GM18511 (cell line): ENCODE measurements around the gene ACOXL.
"Not testable (repeated sequence)": the region's sequence is repeated elsewhere in the genome, so short reads cannot be mapped to it uniquely, and the experiment has no call there.

Experiments used
- ATAC-seq: cut with Tn5 transposase; IDR thresholded peaks from one replicate; pipeline ENCODE4 v1.9.1; 2021; ENCODE audit warnings: mild to moderate bottlenecking, moderate library complexity; ENCODE audit not compliant: unreplicated experiment

Gene ACOXL

DNA sequence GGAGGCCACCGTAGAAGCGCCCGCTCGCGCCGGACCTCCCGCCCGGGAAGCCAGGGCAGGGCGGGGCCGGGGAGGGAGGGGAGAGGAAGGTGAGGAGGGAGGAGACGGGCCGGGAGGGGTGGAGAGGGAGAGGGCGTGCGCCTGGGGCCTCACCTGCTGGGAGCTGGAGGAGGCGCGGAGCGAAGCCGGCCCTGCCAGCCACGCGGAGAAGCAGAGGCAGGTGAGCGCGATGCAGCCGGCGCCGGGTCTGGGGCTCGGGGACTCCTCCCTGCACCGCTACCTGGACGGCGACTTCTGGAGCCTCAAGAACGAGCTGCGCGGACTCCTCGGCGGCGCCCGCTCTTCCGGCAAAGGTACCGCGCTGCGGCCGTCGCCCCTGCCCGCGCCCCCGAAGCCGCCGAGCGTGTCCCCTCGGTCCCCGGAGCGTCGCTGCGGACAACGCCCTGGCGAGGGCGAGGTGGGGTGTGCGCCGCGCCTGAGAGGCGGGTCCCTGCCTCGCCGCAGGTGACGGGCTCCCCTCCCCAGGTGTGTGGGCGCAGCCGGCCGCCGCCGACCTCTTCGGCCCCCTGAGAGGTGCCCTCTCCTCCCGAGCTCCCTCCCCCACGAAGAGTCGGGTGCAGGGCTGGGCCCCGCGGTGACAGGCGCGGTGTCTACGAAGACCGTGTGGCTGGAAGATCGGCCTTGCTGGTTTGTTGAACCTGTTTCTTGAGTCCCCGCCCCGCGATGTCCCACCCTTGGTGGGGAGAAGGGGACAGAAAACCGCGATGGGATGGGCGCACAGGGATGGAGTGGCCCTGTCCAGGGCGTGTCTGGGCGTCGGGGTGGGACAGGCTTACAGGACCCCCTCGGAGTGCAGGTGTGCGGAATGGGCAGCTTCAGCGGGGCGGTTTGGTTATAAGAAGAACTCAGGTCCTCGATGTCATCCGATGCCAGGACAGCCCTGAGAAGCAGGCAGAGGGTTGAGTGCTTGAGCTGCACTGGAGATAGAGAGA, at the start of gene ACOXL:
ACOXL (plus strand) TSS at position 152 of the 992 bp plus-strand sequence. CDS start 35,817 bp downstream, outside the sequence.
- ATAC-seq, result no peak

DNA sequence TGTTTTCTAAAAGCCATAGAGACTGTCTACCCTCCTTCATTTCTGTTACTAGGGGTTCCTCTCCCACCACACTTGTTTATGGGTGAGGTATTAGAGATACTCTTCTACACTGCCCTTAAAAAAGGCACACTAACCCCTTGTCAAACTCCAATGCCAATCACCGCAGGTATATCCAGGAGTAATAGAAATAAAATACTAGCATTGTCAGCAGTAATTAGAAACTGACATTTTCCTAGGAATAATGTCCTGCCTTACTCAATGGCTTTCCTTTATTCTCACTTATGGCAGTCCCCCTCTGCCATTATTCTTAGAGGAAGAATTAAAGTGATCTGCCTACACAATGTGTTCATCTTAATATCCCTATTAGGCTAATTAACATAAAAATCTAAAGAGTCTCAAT, 49.5 kb upstream of the ACOXL start:
- ATAC-seq, result no peak

DNA sequence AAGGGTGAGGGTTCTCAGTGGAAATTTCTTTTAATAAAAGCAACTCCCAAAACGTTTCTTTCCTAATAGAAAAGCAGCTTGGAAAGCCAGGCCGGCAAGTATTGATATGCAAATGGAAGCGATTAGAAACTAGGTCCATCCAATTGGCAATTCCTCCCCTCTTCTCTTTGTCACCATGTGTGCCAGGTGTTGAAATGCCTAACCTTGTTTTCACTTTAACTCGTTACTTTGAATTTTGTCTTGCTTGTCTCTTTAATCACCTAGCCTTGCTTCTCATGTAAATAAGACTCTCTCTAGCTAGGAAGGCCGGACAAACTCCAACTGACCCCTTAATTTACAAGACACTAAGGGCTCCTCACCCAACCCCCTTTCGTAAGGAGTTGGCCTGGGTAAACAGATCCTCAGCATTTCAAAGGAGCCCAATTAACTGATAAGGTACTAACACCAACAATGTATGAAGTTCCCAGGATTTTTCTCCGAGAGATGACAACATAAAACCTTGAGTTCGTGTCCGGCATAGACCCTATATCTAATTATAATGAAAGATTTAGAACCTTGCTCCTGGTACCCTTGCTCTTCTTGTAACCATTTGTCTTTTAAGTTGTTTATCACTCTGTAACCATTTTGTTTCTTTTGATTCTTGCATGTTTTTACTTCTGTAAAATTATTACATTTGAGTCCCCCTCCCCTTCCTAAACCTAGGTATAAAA, 44.4 kb upstream of the ACOXL start:
- not testable (repeated sequence) for ATAC-seq

DNA sequence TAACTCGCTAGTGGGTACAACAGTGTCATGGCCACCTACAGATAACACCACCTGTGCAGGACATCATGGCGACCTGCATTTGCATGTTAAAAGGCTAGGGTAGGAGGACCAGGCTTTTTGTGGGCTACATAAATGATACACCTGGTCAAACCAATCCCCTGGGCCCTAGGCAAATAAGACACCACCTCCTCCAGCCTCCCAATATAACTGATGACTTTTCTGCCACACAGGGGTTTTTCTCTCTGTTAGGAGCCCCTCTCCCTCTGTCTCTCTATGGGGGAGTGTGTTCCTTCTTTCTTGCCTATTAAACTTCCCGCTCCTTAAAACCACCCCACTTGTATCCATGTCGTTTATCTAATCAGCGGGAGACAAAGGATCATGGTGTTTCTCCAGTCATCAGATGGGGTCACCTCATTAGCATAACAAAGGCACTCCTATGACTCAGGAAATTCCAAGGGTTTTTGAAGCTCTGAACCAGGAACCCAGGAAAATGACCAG, 43.7 kb upstream of the ACOXL start:
- no peak for ATAC-seq

DNA sequence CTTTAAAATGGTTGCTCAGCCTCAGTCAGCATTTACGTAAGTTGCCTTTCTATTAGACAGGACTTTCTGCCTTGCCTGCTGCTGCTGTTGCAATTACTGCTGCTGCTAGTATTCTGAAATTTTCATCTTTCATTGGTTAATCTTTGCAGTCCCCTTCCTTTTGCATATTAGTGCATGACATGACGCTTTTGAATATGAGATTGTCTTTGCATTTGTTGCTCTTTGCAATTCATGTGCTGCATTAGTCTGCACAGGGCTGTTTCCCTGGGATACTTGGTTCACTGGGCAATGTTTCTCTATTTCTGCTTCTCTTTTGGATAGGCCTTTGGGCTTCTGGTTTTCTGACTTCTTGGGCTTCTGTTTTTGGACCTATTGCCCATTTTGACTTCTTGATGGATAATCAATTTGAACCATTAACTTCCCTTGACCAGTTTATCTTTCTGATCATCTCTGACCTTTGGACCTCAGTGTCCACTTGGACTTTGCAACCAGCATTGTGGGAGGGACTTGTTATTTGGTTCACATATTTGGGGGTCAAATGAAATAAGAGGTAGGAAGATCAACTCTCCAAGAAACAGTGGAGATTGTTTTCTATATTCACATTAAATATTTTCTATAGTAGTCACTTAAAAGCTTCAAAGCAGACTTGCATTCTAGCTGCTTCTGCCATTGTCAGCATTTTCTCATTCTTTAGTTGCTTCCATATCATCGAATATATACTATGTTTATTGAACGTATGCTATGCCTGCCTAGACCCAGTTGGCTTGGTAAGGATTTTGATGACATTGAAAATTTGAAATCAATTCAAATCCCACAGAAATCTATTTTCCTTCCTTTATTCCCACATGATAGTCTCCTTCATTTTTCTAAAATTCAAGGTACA, 42.0 kb upstream of the ACOXL start:
- no peak for ATAC-seq

DNA sequence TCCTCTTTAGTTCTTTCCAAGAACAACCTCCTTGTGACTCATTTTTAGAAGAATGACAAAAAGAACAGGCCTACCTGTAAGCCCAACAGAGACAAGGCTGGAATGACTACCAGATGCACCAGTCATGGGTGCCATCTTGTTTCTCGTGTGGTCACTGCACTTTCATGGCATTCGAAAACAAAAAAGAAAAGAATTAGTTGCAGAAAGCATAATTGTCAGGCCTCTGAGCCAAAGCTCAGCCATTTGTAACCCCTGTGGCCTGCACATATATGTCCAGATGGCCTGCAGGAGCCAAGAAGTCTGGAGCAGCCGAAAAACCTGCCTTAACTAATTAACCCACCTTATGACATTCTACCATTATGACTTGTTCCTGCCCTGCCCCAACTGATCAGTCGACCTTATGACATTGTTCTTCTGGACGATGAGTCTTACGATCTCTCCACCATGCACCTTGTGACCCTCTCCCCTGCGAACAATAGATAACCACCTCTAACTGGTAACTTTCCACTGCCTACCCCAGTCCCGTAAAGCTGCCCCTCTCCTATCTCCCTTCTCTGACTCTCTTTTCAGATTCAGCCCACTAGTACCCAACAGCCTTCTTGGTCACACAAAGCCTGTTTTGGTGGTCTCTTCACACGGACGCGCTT, 40.6 kb upstream of the ACOXL start:
- ATAC-seq, result no peak

DNA sequence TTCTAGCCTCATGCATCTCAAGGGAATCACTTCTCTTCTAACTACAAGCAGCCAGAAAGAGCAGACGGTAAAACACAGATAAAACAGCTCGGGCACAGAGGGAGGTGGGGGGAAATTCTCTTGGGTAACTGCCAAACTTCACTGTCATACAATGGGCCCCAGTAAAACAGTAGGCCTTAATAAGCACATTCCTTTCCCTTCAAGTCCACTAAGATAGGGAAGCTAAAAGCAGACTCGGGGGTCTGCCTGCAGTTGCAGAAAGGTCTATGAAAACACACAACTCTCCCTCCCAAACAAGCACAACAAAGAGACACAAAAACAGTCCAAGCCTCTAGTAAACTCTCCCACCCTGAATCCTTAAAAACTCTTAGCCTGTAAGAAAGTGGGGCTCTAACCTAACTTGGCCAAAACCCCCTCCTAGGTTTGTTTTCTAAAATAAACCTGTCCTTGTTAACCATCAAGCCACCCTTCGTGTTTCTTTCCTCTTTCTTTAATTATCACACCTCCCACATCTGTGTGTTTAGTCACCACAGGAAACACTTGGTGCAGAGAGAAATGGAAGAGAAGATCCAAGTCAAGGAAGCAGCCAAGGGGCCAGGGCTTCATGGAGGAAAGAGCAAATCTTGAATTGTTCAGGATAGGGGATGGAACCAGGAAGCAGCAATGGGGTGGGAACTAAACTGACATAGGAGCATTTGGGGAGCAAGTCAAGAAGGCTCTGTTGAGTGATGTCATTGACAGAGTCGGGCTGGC, 37.1 kb upstream of the ACOXL start:
- not testable (repeated sequence) for ATAC-seq

DNA sequence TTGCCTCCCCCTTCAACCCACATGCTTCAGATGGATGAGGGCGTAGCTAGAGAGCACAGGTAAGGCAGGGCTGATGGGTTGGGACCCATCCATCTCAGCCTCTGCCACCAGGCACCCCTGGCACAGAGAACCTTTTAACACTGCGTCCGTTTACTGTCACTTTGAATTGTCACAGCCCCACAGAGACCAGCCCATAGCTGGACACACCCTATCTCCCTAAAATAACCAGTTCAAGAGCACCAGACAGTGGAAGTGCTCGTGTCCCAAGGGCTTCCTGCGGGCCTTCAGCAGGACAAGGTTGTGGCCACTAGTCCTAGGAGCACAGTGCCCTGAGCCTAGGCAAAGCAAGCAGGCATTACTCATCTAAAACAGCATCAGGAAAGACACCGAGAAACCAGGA, 34.1 kb upstream of the ACOXL start:
- not testable (repeated sequence) for ATAC-seq

DNA sequence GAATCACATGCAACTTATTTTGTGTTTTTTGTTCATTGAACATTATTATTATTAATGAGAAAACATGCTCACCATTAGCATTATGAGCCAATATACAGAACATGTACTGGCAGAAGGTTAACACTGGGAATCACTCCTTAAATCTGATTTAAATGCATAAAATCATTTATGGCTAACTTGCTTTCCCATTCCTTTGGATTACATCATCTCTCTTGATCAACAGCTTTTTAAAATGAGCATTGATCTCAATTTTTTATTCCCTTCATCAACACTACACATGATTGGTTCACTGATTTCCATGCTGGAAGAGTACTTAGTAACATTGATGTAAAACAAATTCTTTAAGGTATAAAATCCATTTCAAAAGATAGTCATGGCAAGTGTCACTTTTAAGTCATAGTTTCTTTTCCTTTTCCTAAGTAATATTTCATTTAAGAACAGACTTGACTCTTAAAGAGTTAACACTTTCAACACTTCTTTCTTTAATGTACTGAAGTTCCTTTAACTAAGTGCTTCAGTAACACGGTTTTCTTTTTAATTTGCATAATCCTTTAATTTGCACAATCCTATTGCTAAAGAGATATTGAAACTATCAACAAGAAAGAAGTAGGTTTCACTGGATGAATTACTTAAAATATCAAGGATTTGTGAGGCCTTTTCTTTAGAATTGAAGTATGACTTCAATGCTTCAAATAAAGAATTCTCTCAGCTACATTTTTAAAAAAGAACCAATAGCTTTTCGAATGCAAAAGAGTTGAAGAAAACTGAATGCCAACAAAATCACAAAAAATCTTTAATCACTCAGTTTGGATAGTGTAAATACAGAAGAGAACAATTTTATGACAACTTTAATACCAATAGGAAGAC, 29.6 kb upstream of the ACOXL start:
- no peak for ATAC-seq

DNA sequence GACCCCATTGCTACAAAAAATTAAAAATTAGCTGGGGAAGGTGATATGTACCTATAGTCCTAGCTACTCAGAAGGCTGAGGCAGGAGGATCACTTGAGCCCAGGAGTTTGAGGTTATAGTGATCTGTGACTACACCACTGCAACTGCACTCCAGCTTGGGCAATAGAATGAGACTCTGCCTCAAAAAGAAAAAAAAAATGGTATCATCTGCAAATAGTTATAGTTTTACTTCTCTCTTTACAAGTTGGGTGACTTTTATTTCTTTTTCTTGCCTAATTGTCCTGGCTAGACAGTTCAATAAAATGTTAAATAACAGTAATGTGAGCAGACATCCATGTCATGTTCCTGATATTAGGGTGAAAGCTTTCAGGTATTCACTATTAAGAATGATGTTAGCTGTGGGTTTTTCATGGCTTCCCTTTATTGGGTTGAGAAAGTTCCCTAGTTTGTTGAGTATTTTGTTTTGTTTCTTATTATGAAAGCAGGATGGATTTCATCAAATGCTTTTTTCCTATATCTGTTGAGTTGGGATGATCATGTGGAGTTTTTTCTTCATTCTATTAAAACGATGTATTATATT, 24.9 kb upstream of the ACOXL start:
- no peak for ATAC-seq

DNA sequence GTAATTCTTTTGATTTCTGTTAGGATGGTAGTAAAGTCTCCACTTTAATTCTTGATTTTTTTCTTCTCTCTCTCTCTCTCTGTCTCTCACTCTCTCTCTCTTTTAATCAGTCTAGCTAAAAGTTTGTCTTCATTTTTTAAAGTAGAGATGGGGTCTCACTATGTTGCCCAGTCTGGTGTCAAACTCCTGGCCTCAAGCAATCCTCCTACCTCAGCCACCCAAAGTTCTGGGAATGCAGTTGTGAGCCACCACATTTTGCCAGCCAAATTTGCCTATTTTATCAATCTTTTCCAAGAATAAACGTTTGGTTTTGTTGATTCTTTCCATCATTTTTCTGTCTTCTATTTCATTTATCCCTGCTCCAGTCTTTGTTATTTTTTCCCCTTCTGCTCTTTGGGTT, 23.9 kb upstream of the ACOXL start:
- ATAC-seq, result no peak

DNA sequence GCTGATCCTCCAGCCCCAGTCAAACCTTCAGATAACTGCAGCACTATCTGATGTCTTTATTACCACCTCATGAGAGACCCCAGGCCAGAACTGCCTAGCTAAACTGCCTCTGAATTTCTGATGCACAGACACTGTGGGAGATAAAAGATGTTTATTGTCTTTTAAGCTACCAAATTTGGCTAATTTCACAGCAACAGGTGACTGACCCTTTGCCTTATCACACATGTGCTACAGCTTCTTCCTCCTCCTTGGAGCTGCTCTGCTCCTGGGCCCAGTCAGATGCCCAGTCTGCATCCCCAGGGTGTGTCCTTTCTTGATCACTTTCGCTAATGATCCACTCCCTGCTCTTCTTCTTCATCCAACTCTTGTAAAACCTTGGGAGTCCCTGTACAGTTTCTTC, 19.6 kb upstream of the ACOXL start:
- no peak for ATAC-seq

DNA sequence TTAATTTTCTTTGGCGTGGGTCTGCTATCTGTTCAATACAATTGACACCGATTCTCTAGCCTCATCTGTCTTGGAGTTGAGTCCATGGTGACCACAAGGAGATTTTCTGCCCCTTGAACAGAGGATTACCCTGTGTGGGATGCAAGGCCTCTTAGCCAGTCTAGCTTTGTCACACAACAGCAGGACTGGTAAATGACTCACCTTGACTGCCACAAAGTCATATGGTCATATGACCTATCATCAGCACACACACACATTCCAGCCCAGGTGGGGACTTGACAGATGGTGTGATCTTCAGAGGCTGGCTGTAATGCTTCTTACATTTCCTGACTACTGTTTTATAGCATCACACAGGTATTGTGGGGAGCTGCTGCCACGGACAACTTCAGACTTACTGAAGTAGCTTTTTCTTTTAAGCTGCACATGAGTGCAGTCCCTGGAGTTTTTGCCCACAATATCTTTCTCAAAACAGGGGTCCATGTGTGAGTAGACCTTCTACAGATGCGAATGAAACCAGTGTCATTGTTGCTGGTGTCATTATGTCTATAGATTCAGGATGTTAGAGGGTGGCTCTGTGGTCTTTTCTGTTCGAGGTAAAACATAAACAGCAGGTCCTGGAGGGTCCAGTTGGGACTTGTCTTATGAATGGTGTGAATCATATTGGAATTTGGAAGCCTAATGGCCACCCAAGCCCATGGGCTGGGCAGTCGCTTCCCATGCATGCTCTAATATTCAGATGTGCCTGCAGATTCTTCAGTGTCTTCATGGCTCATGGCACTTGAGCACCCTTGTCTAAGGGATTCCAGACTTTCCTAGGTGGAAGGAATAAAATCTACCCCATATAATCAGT, 18.6 kb upstream of the ACOXL start:
- no peak for ATAC-seq

DNA sequence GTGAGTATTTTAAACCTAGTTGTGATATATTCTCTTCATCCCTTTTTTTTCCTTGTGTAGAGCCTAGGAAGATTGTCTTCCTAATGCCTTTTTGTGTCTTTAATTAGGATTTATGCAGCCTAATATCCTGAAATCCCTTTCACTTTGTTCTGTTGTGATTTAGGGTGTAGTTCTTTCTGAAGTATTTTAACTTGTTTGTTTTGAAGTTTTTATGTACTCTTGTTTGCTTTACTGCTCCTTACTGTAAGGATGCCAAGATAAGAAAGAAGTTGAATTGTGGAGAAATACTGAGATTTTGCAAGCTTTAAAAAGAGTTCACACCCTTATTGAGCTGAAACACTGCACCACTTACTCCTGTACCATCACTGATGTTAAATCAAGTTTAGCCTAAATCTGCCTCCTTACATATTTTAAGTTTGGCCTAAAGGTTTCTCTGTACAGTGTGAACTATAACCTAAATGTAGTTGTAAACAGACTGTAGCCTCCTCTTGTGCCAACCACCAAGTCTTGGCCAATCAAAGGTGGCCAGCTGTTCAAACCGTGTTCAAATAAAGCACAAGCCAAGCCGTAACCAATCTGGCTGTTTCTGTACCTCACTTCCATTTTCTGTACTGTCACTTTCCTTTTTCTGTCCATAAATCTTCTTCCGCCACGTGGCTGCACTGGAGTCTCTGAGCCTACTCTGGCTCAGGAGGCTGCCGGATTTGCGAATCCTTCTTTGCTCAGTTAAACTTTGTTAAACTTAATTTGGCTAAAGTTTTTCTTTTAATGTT, 17.7 kb upstream of the ACOXL start:
- no peak for ATAC-seq

DNA sequence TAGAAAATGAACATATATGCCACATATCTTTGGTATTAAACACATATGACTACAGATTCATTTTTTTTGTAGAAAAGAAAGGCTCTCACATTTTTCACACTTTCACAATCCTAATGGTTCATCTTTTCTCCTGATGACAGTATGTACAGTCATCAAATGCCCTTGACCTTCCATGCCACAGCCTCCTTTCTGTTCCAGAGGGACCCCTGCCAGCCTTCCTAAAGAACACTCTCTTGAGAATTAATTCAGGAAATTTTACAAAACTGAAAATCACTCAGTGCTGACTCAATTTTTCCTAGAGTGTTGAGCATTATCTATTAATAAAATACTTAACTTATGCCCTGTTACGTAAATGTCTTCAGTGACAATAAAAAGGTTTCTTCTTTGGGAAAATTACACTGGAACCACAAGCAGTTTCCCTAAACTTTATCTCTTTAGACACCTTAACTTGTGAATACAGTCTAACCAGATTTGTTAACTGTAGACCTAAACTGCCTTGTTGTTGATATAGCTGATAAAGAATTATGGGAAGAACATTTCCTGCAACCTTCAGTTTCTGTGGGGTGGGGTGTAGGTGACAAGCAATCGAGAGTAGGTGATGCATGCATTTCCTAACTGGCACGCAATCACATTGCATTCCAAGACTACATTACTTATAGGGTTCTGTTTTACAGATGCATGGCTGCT, 15.3 kb upstream of the ACOXL start:
- no peak for ATAC-seq

DNA sequence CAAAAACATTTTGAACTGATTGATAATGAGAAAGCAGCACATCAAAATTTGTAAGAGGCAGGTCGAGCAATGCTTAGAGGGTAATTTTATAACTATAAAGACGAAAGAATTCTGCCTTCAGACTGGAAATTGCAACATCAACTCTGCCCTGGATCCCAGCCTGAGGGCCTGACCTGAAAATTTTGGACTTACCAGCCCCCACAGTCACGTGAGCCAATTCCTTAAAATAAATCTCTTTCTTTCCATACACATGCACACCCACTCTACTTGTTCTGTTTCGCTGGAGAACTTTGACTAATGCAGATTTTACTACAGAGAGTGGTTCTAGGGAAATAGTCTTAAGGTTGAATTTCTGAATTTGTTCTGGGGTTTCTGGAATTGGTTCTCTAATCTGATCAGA, 14.6 kb upstream of the ACOXL start:
- no peak for ATAC-seq
